CD14-positive monocyte (primary cell): Measurements from ENCODE around the gene PRKRA. TPM values are rescaled to one million over a fixed set of nuclear protein-coding genes. Genes with fewer than 3 reads are reported as not detected.

Source experiments
- DNase-seq, 3 donors: peaks; one replicate each; pipeline ENCODE4 v3.0.0-alpha.2; 2011 to 2022
- H2AFZ ChIP-seq: 2 replicates; pipeline ENCODE4 v1.6.0; 2012; ENCODE audit warnings: mild to moderate bottlenecking, low read depth, low read length, inconsistent platforms; ENCODE audit not compliant: insufficient read depth, poor library complexity, severe bottlenecking
- H3K27ac ChIP-seq, 2 donors: 1 replicate in 1 of 2; 2 replicates in 1 of 2; pipeline ENCODE4 v1.5.1; 2012 to 2013; ENCODE audit warnings: low read length in 2 of 2, control low read depth in 1 of 2, inconsistent platforms in 1 of 2, low read depth in 1 of 2, mild to moderate bottlenecking in 1 of 2
- H3K27me3 ChIP-seq, 2 donors: one replicate each; pipeline versions ENCODE4 v1.6.0 to v1.6.1; 2011 to 2013; ENCODE audit warnings: low read length in 2 of 2; ENCODE audit not compliant: control insufficient read depth in 2 of 2, insufficient read depth in 2 of 2
- H3K36me3 ChIP-seq, 2 donors: replicated peaks in 1 of 2; 1 replicate in 1 of 2; 2 replicates in 1 of 2; pipeline versions ENCODE4 v1.5.1 to v1.6.1; 2012 to 2013; ENCODE audit warnings: low read length in 2 of 2, control low read depth in 1 of 2, inconsistent platforms in 1 of 2, mild to moderate bottlenecking in 1 of 2; ENCODE audit not compliant: insufficient read depth in 2 of 2, control insufficient read depth in 1 of 2
- H3K4me1 ChIP-seq, 2 donors: 1 replicate in 1 of 2; 2 replicates in 1 of 2; pipeline versions ENCODE4 v1.5.1 to v1.6.1; 2012 to 2013; ENCODE audit warnings: low read length in 2 of 2, control low read depth in 1 of 2, inconsistent platforms in 1 of 2, mild to moderate bottlenecking in 1 of 2, moderate library complexity in 1 of 2; ENCODE audit not compliant: insufficient read depth in 2 of 2, control insufficient read depth in 1 of 2
- H3K4me2 ChIP-seq: replicated peaks from 2 replicates; pipeline ENCODE3; 2012; ENCODE audit warnings: low read length, moderate library complexity, mild to moderate bottlenecking; ENCODE audit not compliant: poor library complexity, severe bottlenecking; ENCODE audit errors: extremely low read depth
- H3K4me3 ChIP-seq, 3 experiments: fragments of 200-600 bp in 1 of 3; sonication (generic) in 1 of 3; replicated peaks in 1 of 3; 1 replicate in 2 of 3; 2 replicates in 1 of 3; pipeline ENCODE4 v1.5.1; 2011 to 2013; ENCODE audit warnings: low read length in 3 of 3, mild to moderate bottlenecking in 3 of 3, control low read depth in 2 of 3, low read depth in 2 of 3, inconsistent platforms in 1 of 3, moderate library complexity in 1 of 3
- H3K79me2 ChIP-seq: 2 replicates; pipeline ENCODE4 v1.6.0; 2012; ENCODE audit warnings: mild to moderate bottlenecking, control low read depth, inconsistent platforms, low read length, moderate library complexity; ENCODE audit not compliant: insufficient read depth
- H3K9ac ChIP-seq: 2 replicates; pipeline ENCODE4 v1.6.0; 2017; ENCODE audit warnings: low read length, mild to moderate bottlenecking; ENCODE audit not compliant: insufficient read depth, poor library complexity, severe bottlenecking
- H3K9me3 ChIP-seq, 2 donors: replicated peaks in 1 of 2; 1 replicate in 1 of 2; 2 replicates in 1 of 2; pipeline versions ENCODE4 v1.5.1 to v1.6.1; 2012 to 2013; ENCODE audit warnings: low read length in 2 of 2, control low read depth in 1 of 2; ENCODE audit not compliant: control insufficient read depth in 1 of 2, insufficient read depth in 1 of 2
- H4K20me1 ChIP-seq: 2 replicates; pipeline ENCODE4 v1.6.0; 2012; ENCODE audit warnings: mild to moderate bottlenecking, low read length, control low read depth, moderate library complexity; ENCODE audit not compliant: insufficient read depth
- H3K27ac Mint-ChIP-seq, 7 donors: one replicate each; pipeline ENCODE4 v1.8.0; 2020; ENCODE audit warnings: mild to moderate bottlenecking in 7 of 7, mixed read lengths in 7 of 7, moderate library complexity in 6 of 7, inconsistent platforms in 2 of 7
- H3K27me3 Mint-ChIP-seq, 3 donors: one replicate each; pipeline ENCODE4 v1.8.0; 2021 to 2022; ENCODE audit warnings: low read depth in 3 of 3, mild to moderate bottlenecking in 3 of 3, mixed read lengths in 3 of 3, moderate library complexity in 3 of 3, inconsistent platforms in 1 of 3
- H3K36me3 Mint-ChIP-seq, 2 donors: one replicate each; pipeline ENCODE4 v1.8.0; 2020; ENCODE audit warnings: mixed read lengths in 2 of 2, inconsistent platforms in 1 of 2, mild to moderate bottlenecking in 1 of 2
- H3K4me1 Mint-ChIP-seq: one replicate; pipeline ENCODE4 v1.8.0; 2020; ENCODE audit warnings: mild to moderate bottlenecking, mixed read lengths
- H3K4me3 Mint-ChIP-seq, 2 donors: one replicate each; pipeline ENCODE4 v1.8.0; 2020; ENCODE audit warnings: mild to moderate bottlenecking in 2 of 2, mixed read lengths in 2 of 2, moderate library complexity in 1 of 2
- H3K9me3 Mint-ChIP-seq, 7 donors: one replicate each; pipeline ENCODE4 v1.8.0; 2020 to 2022; ENCODE audit warnings: mixed read lengths in 7 of 7, mild to moderate bottlenecking in 6 of 7, moderate library complexity in 6 of 7, inconsistent platforms in 2 of 7
- WGBS: methylation state at CpG from one replicate; pipeline ENCODE4 v1.1.5; 2013; ENCODE audit warnings: missing lambda C conversion rate; ENCODE audit not compliant: insufficient coverage; 5-methylcytosine and 5-hydroxymethylcytosine counted together
- intact Hi-C, 2 donors: fragments of 100-400 bp; cut with micrococcal nuclease; formaldehyde crosslinking; loops; one replicate each; pipeline versions ENCODE4 v1.15.0 to v1.15.1; 2023
- polyA plus RNA-seq, 3 donors: library from polyadenylated mRNA; depleted of rRNA in 1 of 3; unstranded in 2 of 3; stranded (reverse) in 1 of 3; fragments of 300-500 nt in 2 of 3; fragments of >200 nt in 1 of 3; fragmentation: Illumina TruSeq in 2 of 3; gene quantifications; 1 replicate in 2 of 3; 2 replicates in 1 of 3; pipeline ENCODE4 v1.2.3, GENCODE V29; 2012 to 2021
- TF ChIP-seq, protein P1 (sequence below): fragments of 200-600 bp; IDR thresholded peaks from one replicate; pipeline ENCODE4 v1.8.0; 2022; ENCODE audit warnings: antibody characterized with exemption, mild to moderate bottlenecking

The PRKRA gene
- polyA plus RNA-seq, 3 donors = 21.0 to 35.8 (median 35.4) TPM

DNA sequence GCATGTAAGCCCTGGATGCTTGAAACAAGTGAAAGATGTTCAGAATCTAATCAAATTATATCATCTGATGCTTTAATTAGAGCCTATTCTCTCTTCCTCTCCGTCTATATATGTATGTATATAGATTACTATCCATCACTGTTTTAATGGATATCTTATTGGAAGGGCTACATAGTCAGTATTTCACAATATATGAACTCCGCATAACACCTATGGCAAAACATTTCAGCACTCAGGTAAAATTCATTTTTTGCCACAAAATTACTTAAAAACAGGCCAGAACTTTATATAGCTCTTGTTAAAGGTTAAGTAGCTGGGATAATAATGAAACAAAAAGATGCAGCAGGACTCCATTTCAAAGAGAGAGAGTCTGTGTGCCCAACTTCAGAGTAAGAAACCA is 1.4 kb upstream of the PRKRA start:
- Histone ChIP-seq H3K36me3 (peaks cover under 1 to 14% of the 10 kb centered on the region in 2 donors), H2AFZ (peak overlapping the region; percentile 99), H3K4me1 (peaks cover 16 to 26% of the 10 kb centered on the region in 2 donors), H3K4me2 (peak overlapping the region; percentile 99), H4K20me1 (no peaks in the 10 kb centered on the region), H3K27me3 (no peaks in the 10 kb centered on the region), H3K9ac (peak overlapping the region; percentile 86), H3K4me3 (peak overlapping the region in 1 of 3 experiments; percentile 91), H3K9me3 (no peaks in the 10 kb centered on the region), H3K79me2 (peaks cover 24% of the 10 kb centered on the region), H3K27ac (no peak overlapping the region)
- no peak overlapping the region for H3K27ac Mint-ChIP-seq
- H3K4me1 Mint-ChIP-seq = peaks cover 21% of the 10 kb centered on the region
- peaks cover 9 to 11% of the 10 kb centered on the region in 2 donors for H3K36me3 Mint-ChIP-seq
- H3K9me3 Mint-ChIP-seq = no peaks in the 10 kb centered on the region
- no peaks in the 10 kb centered on the region for H3K27me3 Mint-ChIP-seq
- DNase-seq = no peak
- WGBS = no CpG with 5 or more reads among the region's 2 CpGs
- TF ChIP-seq, protein P1, sequence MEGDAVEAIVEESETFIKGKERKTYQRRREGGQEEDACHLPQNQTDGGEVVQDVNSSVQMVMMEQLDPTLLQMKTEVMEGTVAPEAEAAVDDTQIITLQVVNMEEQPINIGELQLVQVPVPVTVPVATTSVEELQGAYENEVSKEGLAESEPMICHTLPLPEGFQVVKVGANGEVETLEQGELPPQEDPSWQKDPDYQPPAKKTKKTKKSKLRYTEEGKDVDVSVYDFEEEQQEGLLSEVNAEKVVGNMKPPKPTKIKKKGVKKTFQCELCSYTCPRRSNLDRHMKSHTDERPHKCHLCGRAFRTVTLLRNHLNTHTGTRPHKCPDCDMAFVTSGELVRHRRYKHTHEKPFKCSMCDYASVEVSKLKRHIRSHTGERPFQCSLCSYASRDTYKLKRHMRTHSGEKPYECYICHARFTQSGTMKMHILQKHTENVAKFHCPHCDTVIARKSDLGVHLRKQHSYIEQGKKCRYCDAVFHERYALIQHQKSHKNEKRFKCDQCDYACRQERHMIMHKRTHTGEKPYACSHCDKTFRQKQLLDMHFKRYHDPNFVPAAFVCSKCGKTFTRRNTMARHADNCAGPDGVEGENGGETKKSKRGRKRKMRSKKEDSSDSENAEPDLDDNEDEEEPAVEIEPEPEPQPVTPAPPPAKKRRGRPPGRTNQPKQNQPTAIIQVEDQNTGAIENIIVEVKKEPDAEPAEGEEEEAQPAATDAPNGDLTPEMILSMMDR = no peak
- peak overlapping the region in 1 of 2 donors; percentile 93 for H3K4me3 Mint-ChIP-seq
- intact Hi-C loops = no loop called here

GRCh38 chr2:178450524-178450773 is 526 bp downstream of the PRKRA start:
- Histone ChIP-seq H3K27me3 (no peaks in the 10 kb centered on the region), H3K9me3 (no peaks in the 10 kb centered on the region), H2AFZ (peak overlapping the region; percentile 99), H4K20me1 (no peaks in the 10 kb centered on the region), H3K4me2 (peak overlapping the region; percentile 99), H3K36me3 (peaks cover 12 to 29% of the 10 kb centered on the region in 2 donors), H3K4me3 (peak overlapping the region; percentile 69 to 91 (median 82)), H3K9ac (peak overlapping the region; percentile 86), H3K4me1 (peaks cover 16 to 26% of the 10 kb centered on the region in 2 donors), H3K27ac (peak overlapping the region; percentile 34 to 85), H3K79me2 (peaks cover 24% of the 10 kb centered on the region)
- under 1% methylated on average over 22 of the region's 25 CpGs for WGBS
- TF ChIP-seq, protein P1 = no peak
- no peak for DNase-seq
- peaks cover 21% of the 10 kb centered on the region for H3K4me1 Mint-ChIP-seq
- H3K27ac Mint-ChIP-seq = peak overlapping the region; percentile 50 to 85 (median 80)
- no peaks in the 10 kb centered on the region for H3K27me3 Mint-ChIP-seq
- H3K36me3 Mint-ChIP-seq = peaks cover 18 to 26% of the 10 kb centered on the region in 2 donors
- no peaks in the 10 kb centered on the region for H3K9me3 Mint-ChIP-seq
- intact Hi-C loops = no loop called here
- H3K4me3 Mint-ChIP-seq = peak overlapping the region; percentile 84 to 90
